Neural cell (in vitro differentiated cells): ENCODE results near the gene PTPRT.

ENCODE experiments used
- EP300 ChIP-seq: fragments of 450-650 bp; conservative IDR thresholded peaks from 2 replicates; pipeline ENCODE4 v1.6.1; 2014; ENCODE audit warnings: antibody characterized with exemption, mild to moderate bottlenecking, moderate library complexity; ENCODE audit not compliant: poor library complexity, severe bottlenecking
- EZH2 ChIP-seq: fragments of 200-600, 300-800 bp; shearing (Covaris generic), sonication (generic); IDR thresholded peaks from 2 replicates; pipeline ENCODE4 v1.6.1; 2014; ENCODE audit warnings: antibody characterized with exemption, low read length, borderline replicate concordance, mild to moderate bottlenecking; ENCODE audit not compliant: insufficient read depth, poor library complexity, severe bottlenecking
- POLR2AphosphoS5 ChIP-seq: IDR thresholded peaks from 2 replicates; pipeline ENCODE4 v1.6.1; 2012
- REST ChIP-seq: IDR thresholded peaks from 2 replicates; pipeline ENCODE4 v1.6.1; 2012; ENCODE audit warnings: borderline replicate concordance
- SMC3 ChIP-seq: fragments of 450-650 bp; conservative IDR thresholded peaks from 2 replicates; pipeline ENCODE4 v1.6.1; 2014; ENCODE audit warnings: antibody characterized with exemption, mild to moderate bottlenecking, moderate library complexity; ENCODE audit not compliant: poor library complexity
- TAF1 ChIP-seq: IDR thresholded peaks from 2 replicates; pipeline ENCODE4 v1.6.1; 2012; ENCODE audit warnings: low read depth
- TF ChIP-seq, protein P1 (sequence below): fragments of 450-650 bp; IDR thresholded peaks from 2 replicates; pipeline ENCODE4 v1.5.1; 2014; ENCODE audit warnings: antibody characterized with exemption, mild to moderate bottlenecking, moderate library complexity; ENCODE audit not compliant: poor library complexity, severe bottlenecking

- TF ChIP-seq, protein P1, sequence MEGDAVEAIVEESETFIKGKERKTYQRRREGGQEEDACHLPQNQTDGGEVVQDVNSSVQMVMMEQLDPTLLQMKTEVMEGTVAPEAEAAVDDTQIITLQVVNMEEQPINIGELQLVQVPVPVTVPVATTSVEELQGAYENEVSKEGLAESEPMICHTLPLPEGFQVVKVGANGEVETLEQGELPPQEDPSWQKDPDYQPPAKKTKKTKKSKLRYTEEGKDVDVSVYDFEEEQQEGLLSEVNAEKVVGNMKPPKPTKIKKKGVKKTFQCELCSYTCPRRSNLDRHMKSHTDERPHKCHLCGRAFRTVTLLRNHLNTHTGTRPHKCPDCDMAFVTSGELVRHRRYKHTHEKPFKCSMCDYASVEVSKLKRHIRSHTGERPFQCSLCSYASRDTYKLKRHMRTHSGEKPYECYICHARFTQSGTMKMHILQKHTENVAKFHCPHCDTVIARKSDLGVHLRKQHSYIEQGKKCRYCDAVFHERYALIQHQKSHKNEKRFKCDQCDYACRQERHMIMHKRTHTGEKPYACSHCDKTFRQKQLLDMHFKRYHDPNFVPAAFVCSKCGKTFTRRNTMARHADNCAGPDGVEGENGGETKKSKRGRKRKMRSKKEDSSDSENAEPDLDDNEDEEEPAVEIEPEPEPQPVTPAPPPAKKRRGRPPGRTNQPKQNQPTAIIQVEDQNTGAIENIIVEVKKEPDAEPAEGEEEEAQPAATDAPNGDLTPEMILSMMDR = no peak
- no peak for TF ChIP-seq REST
- no peak for TF ChIP-seq EZH2
- TF ChIP-seq POLR2AphosphoS5 = no peak
- TF ChIP-seq TAF1 = no peak
- TF ChIP-seq SMC3 = no peak
- TF ChIP-seq EP300 = no peak
Measured at GRCh38 chr20:43015566-43015965, 174.1 kb downstream of the PTPRT start.
